HepG2 (cell line): Measurements from ENCODE around the gene PDE6C. TPM values are rescaled to one million over a fixed set of nuclear protein-coding genes. Genes with fewer than 3 reads are reported as not detected.

ENCODE experiments used
- ADNP ChIP-seq: sonication (generic); formaldehyde crosslinking; IDR thresholded peaks from 2 replicates; pipeline ENCODE4 v1.4.0; 2020; ENCODE audit warnings: missing genetic modification reagents
- ARID3A ChIP-seq: IDR thresholded peaks from 2 replicates; pipeline ENCODE4 v1.6.1; 2012; ENCODE audit warnings: low read depth, low read length, improper control_type of control experiment
- FOSL2 ChIP-seq: sonication (generic); formaldehyde crosslinking; IDR thresholded peaks from 2 replicates; pipeline ENCODE4 v1.4.0; 2020; ENCODE audit warnings: missing genetic modification reagents
- HDAC2 ChIP-seq: sonication (generic); formaldehyde crosslinking; IDR thresholded peaks from 2 replicates; pipeline ENCODE4 v1.4.0; 2020; ENCODE audit warnings: missing genetic modification reagents
- HNF1B ChIP-seq: sonication (generic); formaldehyde crosslinking; IDR thresholded peaks from 2 replicates; pipeline ENCODE4 v1.5.1; 2020; ENCODE audit warnings: mild to moderate bottlenecking, moderate library complexity, missing genetic modification reagents
- NFATC3 ChIP-seq: sonication (generic); formaldehyde crosslinking; IDR thresholded peaks from 2 replicates; pipeline ENCODE4 v1.5.1; 2020; ENCODE audit warnings: mild to moderate bottlenecking, missing genetic modification reagents
- RBM39 ChIP-seq: fragments of 200-400 bp; formaldehyde crosslinking; IDR thresholded peaks from one replicate; pipeline ENCODE4 v1.6.1; 2018; ENCODE audit warnings: antibody characterized with exemption, mild to moderate bottlenecking, low read depth, low read length; ENCODE audit not compliant: poor library complexity, severe bottlenecking
- RXRA ChIP-seq: sonication (generic); formaldehyde crosslinking; IDR thresholded peaks from 2 replicates; pipeline ENCODE4 v1.5.1; 2020; ENCODE audit warnings: missing genetic modification reagents
- ZFX ChIP-seq: sonication (generic); formaldehyde crosslinking; IDR thresholded peaks from 2 replicates; pipeline ENCODE4 v1.4.0; 2020; ENCODE audit warnings: mild to moderate bottlenecking, low read depth, missing genetic modification reagents, moderate library complexity
- ZNF776 ChIP-seq: sonication (generic); formaldehyde crosslinking; IDR thresholded peaks from 2 replicates; pipeline ENCODE4 v1.4.0; 2020; ENCODE audit warnings: mild to moderate bottlenecking, missing genetic modification reagents
- polyA plus RNA-seq, 8 experiments: library from polyadenylated mRNA; depleted of rRNA in 3 of 8; stranded (reverse) in 7 of 8; unstranded in 1 of 8; fragments of >200 nt; fragmentation: Illumina TruSeq in 4 of 8; extraction: Trizol in 4 of 8; gene quantifications; 2 replicates each; pipeline versions ENCODE4 v1.2.1 to v1.2.3, GENCODE V29; 2011 to 2016; ENCODE audit warnings: low read depth in 4 of 8, missing spikeins in 1 of 8, mixed read lengths in 1 of 8; ENCODE audit not compliant: insufficient read depth in 1 of 8
- total RNA-seq, 5 experiments: library from RNA; depleted of rRNA; stranded (reverse); fragments of >200 nt; fragmentation: Illumina TruSeq; extraction: Trizol; gene quantifications; 2 replicates each; pipeline ENCODE4 v1.2.3, GENCODE V29; 2016; ENCODE audit warnings: low read depth in 1 of 5

PDE6C gene
- total and polyA plus RNA-seq, 2 of the 13 experiments (the other 11 are each of a cell fraction or from before 2014, with no cell fraction given), result 0.64 TPM; not detected in 1

GRCh38 chr10:93579089-93579488, 33.2 kb upstream of the PDE6C start (continued):
- TF ChIP-seq ZFX (0 out of 2 replicates have a peak, but pooled peaks have one; percentile 27), RXRA (CRISPR knock-in tag) (peak; percentile 50; the same call in 1 of the 2 replicates), ZNF776 (no peak), FOSL2 (peak; percentile 82), HDAC2 (CRISPR knock-in tag) (0 out of 2 replicates have a peak, but pooled peaks have one; percentile 36), RBM39 (no peak), ARID3A (0 out of 2 replicates have a peak, but pooled peaks have one; percentile 31), ADNP (CRISPR knock-in tag) (0 out of 2 replicates have a peak, but pooled peaks have one; percentile 49), HNF1B (CRISPR knock-in tag) (0 out of 2 replicates have a peak, but pooled peaks have one; percentile 13), NFATC3 (CRISPR knock-in tag) (no peak)
- TF ChIP-seq, all 625 proteins: peak for 31
